ENCODE results near the gene ECHS1.
A peak's percentile ranks its signal among the peaks of the same experiment; 100 is the strongest.
"Not testable (repeated sequence)": the region's sequence is repeated elsewhere in the genome, so short reads cannot be mapped to it uniquely, and the experiment has no call there.

ECHS1 gene

DNA sequence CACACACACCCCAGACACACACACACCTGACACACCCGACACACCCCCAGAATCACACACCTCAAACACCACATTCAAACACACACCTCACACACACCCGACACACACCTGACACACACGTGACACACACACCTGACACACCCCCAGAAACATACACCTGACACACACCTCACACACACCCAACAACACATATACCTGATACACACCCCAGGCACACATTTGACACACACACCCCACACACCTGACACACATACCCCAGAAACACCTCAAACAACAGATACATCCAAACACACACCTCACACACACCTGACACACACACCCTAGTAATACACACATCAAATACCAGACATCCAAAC is 35.8 kb downstream of the ECHS1 start:
- DNase-seq: no peak

DNA sequence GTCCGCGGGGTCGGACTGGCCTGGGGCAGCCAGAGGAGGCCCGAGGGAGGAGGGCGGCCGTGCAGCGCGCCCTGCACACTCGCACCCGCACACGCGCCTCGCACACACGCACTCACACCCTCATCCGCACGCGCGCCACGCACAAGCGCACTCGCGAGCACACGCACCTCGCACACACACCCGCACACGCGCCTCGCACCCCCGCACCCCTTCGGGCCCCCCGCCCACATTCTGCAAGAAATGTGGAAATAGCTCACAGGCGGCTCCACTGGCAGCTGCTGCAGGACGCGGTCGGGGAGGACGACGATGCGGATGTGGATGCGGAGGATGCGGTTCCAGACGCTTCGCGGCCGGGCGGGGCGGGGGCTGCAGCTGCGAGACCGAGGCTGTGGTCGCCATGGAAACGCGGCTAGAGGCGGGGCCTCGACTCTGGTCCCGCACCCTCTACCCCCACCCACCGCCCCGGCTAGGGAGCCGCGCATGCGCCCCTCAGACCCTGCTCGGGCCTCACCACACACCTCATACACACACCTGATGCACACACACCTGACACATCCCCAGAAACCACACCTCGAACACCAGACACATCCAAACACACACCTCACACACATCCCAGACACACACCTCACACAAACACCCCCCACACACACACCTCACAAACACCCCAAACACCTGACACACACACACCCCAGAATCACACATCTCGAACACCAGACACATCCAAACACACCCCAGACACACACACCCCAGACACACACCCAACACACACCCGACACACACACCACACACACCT is 36.4 kb downstream of the ECHS1 start, which contains the start of gene CALY:
Gene CALY, minus strand, starts transcription at position 320 of the 793 bp plus-strand sequence. CDS start 7,907 bp downstream, outside the sequence.
- peak; percentile 74 to 76 for DNase-seq

DNA sequence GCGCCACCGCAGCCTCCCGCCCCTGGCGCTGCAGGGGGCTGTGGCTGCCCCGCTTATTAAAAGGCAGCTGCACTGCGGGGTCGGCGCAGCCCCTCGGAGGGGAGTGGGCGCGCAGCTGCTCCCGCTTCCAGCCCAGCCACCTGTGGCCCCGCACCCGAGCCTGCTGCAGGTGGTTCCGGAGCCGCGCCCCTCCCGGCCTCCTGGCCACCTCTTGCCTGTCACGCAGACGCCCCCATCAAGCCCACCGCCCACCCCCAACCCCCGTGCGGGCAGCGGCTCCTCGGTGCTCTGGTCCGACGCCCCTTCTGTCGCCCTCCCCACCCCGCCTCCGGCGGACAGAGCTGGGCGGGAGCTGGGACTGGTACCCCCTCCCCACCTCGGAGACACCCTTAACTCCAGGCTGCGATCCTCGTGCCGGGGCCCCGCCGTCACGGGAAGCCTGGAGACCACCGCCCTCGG is 37.0 kb downstream of the ECHS1 start:
- no peak for DNase-seq

DNA sequence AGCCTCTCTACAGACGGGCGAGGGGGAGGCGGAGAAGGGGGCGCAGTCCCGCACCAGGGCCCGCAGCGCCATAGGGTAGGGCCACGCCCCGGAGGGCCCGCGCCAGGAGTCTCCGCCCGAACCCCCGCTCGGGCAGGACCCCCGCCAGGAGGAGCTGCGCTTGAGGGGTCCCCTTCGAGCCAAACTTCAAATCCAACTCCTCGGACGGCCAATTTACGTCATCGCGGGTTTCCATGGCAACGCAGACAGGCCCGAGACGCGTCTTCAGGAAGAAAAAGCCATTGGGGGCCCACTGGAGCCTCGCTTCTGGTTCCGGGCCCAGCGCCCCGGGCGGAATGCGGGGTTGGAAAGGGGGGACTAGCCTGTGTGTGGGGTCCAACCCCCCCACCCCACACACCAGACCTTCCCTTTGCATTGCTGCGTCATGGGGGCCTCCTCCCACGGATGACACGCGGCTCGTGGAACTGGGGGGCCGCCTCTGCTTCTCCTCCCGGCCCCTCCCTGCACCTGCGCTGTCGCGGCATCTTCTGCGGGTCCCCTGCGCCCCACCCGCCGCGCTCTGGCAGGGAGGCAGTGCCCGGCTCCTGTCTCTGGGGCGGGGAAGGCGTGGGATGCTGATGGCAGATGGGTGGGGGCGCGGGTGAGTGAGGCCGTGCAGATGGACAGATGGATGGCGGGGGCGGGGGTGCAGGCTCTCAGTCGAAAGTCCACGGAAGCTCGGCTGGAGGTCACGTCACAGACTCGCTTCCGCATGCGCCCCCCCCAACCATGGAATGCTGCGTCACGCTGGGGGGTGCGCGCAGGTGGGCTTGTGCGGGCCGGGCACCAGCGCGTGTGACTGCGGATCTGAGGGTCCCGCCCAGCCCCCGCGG is 37.7 kb downstream of the ECHS1 start:
- DNase-seq: peak; percentile 77 to 80

DNA sequence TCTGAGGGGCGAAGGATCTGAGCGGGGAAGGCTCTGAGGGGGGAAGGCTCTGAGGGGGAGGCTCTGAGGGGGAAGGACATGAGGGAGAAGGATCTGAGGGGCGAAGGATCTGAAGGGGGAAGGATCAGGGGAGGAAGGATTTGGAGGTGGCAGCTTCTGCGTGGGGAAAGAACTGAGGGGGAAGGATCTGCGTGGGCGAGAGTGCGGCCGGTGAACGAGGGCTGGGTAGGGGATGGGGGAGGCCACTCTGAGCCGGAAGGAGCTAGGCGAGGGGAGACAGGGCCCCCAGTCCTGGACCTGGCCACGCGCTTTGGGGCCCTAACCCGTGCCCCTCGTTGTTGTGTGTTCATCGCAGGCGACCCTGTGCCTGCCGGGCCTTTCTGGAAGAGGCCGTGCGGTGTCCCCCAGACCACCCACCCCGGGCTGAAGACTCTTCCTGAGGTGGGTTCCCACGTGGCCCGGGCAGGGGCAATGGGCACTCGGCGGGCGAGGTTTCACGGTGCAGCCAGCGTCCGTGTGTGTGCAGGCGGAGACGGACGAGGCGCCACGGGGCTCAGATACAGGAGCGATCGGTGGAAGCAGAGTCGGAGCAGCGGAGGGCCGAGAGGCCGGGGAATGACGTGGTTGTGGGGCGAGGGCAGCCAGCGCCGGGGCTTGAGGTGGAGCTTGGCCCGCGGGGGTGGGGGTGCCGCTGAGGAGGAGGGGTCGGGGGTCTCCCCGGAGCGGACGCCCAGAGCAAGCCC is 38.5 kb downstream of the ECHS1 start:
- DNase-seq: no peak

DNA sequence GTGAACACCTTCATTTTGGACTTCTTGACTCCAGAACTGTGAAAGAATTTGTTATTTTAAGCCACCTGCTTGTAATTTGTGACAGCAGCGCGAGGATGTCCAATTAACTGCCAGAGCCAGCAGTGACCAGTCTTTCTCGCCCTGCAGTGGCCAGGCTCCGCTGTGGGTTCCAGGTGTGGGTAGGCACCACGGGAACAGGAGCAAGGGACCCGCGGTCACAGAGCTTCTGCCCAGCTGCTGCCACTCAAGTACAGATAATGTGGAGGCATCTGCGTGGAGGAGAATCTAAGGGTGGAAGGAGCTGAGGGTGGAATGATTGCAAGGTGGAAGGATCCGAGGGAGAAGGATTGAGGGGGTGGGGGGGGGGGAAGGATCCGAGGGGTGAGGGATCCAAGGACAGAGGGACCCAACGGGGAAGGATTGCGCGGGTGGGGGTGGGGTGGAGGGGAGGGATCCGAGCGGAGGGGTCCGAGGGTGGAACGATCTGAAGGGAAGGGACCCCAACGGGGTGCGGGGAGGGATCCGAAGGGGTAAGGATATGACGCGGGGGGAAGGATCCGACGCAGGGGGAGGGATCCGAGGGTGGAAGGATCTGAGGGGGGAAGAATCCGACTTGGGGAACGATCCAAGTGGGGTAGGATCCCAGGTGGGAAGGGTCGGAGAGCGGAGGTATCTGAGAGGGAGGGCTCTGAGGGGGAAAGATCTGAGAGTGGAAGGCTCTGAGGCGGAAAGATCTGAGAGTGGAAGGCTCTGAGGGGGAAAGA is 40.0 kb downstream of the ECHS1 start:
- DNase-seq: no peak

DNA sequence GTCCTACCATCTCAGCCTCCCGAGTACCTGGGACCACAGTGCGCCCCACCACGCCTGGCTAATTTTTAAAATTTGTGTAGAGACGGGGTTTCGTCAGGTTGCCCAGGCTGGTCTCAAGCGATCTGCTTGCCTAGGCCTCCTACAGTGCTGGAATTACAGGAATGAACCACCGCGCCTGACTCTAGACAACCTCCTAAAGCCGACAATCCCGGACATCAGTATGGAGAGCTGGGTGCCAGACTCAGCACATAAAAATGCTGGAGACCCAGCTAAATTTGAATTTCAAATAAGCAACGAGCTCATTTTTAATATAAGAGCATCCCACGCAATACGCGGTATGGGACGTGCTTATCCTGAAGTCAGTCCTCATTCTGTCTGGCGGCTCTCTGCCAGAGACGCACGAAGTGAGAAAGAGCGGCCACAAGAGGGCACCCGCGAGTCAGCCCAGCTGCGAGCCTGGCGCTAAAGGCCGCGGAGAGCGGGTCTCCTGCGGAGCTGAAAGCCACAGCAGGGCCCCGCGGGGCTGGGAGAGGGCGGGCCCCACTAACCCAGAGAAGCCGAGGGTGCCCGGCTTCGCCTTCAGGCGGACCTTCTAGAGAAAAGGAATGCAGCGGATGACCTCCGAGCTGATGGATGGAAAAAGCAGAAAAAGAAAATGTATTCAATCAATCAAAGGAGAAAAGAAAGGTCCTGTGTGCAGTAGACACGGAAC is 43.5 kb downstream of the ECHS1 start:
- peak; percentile 85 to 89 for DNase-seq

DNA sequence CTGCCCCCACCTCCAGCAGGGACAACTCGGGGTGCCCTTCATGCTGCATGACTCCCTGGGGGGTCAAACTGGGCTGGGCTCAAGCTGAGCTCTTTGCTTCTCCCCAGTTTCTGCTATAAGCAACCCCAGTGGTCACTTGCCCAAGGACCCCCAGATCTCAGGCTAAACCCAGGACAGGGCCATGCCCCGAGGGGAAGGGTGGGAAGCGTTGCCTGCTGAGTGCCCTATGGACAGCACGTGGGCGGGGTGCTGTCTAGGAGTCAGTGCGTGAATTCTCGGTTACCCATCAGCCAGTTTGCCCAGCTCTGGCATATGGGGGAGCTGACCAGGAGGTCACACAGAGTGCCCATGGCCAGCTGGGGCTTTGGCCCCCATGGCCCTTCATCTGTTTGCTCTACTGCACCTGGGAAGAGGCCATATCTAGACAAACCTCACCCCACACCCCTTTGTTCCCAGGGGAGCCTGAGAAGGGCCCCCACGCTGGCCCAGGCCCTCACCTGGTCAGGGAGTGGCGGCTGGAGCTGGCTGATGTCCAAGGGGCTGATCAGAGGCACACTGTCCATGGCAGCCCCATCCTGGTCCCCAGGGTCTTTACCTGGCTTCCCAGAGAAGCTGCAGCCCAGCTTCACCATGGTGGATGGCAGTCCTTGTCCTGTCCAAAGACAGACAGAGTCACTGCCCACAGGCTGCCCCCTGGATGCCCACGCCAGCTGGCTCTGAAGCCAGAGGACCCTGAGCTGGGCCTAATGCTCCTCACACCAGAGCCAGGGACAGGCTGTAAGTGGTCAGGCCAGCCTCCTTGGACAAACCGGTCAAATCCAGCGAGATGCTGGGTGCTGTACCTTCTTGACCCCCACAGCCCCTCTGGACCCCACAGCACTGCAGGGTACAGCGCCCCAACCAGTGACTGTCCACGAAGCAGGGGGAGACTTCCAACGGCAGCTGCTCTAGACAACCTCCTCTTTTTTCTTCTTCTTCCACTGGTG is 44.5 kb downstream of the ECHS1 start:
- DNase-seq: no peak

DNA sequence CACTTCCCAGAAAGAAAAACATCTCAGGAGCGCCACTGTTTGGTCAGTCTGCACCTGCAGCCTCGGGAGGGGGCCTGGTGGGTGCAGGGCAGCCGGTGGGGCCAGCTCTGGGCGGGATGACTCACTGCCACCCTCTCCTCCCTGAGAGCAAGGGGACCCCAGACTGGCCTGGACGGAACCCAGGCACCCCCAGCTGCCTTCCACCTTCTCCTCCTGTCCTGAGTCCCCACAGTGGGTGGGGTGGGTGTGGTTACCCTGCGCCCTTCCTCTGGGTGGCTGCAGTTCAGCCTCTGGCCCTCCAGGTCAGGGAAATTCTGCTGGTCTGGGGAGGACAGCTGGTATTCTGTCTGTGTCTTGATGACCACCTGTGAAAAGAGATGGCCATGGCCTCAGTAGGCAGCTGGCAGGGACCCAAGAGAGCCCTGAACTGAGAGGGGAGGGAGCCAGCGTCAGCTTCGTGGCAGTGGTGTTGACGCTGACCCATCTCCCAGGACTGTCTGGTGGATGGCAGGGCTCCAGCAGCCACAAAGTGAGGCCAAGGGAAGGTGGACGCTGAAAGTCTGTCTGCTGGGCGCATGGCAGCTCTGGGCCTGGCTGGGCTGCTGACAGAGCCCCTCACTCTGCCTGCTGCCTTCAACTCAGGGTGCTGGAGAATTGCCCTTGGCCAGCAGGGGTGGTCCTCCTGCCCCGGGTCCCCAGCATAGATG is 45.4 kb downstream of the ECHS1 start:
- no peak for DNase-seq

DNA sequence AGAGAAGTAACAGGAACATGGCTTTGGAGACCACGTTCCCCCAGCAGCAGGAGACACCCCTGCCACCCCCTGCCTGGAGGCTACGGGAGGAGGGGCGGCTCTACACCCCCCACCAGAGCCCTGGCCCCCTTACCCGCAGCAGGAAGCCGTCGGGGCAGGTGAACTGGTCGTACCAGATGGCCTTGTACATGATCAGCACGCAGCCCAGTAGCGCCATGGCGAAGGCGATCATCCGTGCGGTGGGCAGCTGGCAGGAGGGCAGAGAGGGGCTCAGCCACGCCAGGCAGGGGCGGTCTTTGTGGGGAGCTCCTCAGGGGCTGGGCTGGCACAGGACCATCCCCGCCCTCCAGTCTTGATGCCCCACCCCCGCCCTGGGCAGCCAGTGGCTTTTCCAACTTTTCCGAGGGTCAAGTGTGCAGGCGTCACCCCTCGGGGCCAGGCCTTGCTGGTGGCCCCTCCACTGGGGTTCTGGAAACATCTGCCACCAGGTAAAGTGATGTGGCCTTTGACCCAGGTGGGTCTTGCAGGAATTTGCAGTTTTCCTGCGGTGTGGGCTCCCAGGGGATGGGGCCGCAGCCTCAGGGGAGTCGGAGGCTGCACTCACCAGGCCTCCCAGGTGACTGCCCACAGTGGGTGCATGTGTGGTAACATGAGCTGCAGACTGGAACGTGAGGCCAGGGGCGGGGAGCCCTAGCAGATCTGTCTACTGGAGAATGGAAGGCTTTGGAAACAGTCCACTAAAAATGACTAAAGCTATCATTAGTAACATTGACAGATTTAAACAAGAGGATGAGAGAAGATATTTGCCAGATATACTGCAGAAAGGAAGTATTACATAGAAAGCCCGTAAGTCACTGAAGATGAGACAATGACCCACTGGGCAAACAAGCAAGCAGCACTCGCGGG is 46.2 kb downstream of the ECHS1 start:
- DNase-seq: no peak

DNA sequence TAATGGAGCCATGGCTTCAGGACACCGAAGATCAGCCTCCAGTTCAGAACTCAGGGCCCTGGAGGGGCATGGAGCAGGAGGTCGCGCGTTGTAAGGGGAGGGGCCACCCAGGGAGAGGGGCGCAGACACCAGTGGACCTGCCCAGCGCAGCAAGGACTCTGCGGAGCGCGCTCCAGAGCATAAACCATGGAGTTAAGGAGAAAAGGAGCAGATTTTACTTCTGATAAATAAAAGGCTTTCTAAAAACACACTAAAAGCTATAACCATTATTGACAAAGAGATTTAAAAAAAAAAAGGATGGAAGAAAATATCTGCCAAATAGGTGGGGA is 47.0 kb downstream of the ECHS1 start:
- DNase-seq: no peak

DNA sequence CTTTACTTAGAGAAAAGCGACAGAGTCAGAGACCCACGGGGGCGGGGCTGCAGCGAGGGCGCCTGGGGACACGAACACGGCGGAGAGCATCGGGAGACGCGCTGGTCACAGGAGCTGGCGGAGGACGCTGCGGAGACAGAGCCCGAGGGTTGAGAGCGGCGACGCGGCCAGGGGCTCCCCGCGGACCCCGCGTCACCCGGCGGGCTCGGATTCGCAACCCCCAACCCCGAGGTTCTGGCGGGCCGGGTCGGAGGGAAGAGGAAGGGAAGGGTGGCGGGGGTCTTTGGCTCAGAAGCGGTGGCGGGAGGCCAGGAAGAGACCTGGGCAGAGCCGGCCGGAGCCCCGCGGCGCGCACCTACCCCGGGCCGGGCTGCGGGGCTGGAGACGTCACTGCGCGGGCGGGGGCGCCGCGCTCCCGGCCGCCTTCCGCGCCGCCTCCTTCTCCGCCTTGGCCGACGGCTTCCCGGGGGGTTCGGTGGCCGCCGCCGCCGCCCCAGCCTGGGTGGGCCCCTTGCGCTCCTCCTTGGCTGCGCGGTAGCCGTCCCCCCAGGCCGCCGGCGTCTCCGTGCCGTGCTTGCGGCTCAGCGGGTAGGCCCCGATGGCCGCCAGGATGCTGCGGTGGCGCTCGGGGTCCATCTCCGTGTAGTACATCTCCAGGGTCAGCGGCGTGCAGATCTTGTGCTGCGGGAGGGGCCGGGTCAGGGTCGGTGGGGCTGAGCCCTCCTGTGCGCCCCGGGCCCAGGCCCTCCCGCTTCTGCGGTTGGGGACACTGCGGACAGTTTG is 47.5 kb downstream of the ECHS1 start:
- peak; percentile 28 to 36 for DNase-seq

DNA sequence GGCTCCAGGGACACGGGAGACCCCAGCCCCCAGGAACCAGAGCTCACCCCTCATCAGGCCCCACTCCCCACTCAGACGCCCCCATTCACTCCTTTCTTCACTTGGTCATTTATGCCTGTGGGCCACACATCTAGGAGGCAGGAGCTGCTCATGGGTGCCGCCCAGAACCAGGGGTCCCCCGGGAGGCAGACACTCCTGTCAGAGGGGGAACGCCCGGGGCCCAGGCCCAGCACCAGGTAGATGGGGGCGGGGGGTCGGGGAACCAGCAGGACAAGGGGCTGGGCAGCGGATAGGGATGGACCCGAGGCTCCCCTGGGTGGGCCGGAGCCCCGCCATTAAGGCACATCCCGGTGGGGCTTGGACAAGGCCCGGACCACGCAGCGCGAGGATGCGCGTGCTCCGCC is 48.3 kb downstream of the ECHS1 start:
- no peak for DNase-seq

DNA sequence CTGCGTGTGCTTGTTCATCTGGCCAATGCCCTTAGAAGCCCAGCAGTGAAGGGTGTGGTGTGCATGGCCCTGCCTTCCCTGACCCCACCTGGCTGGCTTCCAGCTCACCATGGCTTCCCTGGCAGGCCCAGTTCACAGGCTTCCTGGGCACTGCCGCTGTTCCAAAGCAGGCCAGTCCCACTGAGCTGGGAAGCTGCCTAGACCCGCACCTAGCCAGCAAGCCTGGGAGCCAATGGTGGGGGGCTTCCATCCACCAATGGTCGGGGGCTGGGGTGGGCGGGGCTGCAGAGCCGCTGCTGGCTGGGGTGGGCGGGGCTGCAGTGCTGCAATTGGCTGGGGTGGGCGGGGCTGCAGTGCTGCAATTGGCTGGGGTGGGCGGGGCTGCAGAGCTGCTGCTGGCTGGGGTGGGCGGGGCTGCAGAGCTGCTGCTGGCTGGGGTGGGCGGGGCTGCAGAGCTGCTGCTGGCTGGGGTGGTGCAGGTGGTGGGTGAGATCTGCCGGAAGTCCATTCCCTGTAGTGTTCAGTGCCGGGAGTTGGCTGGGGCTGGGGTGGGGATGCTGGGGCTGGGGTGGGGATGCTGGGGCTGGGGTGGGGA is 48.9 kb downstream of the ECHS1 start:
- peak; percentile 56 to 59 for DNase-seq

DNA sequence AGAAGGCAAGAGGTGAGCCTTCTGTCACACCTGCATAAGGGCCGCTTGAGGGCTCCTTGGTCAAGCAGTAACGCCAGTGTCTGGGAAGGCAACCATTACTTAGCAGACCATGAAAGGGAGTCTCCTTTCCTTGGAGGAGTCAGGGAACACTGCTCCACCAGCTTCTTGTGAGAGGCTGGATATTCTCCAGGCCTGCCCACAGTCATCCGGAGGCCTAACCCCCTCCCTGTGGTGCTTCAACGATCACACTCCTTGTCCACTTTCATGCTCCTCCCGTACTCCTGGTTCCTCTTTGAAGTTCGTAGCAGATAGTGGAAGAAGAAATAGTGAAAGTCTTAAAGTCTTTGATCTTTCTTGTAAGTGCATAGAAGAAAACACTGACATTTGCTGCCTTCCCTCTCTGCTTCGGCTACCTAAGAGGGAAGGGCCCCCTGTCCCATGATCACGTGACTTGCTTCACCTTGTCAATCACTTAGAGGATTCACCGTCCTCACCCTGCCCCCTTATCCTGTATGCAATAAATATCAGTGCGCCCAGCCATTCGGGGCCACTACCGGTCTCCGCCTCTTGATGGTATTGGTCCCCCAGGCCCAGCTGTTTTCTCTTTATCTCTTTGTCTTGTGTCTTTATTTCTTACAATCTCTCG is 51.0 kb downstream of the ECHS1 start:
- not testable (repeated sequence) for DNase-seq

DNA sequence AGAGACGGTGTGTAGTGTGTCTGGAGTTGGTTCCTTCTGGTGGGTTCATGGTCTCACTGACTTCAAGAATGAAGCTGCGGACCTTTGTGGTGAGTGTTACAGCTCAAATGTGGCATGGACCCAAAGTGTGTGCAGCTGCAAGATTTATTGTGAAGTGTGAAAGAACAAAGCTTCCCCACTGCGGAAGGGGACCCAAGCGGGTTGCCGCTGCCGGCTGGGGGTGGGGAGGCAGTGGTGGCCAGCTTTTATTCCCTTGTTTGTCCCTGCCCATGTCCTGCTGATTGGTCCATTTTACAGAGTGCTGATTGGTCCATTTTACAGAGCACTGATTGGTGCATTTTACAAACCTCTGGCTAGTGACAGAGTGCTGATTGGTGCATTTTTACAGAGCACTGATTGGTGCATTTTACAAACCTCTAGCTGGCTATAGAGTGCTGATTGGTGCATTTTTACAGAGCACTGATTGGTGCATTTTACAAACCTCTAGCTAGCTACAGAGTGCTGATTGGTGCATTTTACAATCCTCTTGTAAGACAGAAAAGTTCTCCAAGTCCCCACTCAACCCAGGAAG is 52.2 kb downstream of the ECHS1 start:
- not testable (repeated sequence) for DNase-seq

Data from activated CD4-positive, alpha-beta T cell treated with anti-CD3 and anti-CD28 coated beads, Interleukin-2, amount 50 U/mL, for 4 hours (primary cell).